Measurements from ENCODE around the gene EIF2B1. TPM values are rescaled to one million over a fixed set of nuclear protein-coding genes. Genes with fewer than 3 reads are reported as not detected.

EIF2B1 gene
- total and polyA plus RNA-seq, 9 of the 15 experiments (the other 6 are each of a cell fraction or from before 2014, with no cell fraction given) = 35.7 to 195 (median 67.8) TPM

GRCh38 chr12:123633379-123634141 lies at the start of gene EIF2B1, which contains the start of gene GTF2H3 (continued):
- TF ChIP-seq, protein P1, sequence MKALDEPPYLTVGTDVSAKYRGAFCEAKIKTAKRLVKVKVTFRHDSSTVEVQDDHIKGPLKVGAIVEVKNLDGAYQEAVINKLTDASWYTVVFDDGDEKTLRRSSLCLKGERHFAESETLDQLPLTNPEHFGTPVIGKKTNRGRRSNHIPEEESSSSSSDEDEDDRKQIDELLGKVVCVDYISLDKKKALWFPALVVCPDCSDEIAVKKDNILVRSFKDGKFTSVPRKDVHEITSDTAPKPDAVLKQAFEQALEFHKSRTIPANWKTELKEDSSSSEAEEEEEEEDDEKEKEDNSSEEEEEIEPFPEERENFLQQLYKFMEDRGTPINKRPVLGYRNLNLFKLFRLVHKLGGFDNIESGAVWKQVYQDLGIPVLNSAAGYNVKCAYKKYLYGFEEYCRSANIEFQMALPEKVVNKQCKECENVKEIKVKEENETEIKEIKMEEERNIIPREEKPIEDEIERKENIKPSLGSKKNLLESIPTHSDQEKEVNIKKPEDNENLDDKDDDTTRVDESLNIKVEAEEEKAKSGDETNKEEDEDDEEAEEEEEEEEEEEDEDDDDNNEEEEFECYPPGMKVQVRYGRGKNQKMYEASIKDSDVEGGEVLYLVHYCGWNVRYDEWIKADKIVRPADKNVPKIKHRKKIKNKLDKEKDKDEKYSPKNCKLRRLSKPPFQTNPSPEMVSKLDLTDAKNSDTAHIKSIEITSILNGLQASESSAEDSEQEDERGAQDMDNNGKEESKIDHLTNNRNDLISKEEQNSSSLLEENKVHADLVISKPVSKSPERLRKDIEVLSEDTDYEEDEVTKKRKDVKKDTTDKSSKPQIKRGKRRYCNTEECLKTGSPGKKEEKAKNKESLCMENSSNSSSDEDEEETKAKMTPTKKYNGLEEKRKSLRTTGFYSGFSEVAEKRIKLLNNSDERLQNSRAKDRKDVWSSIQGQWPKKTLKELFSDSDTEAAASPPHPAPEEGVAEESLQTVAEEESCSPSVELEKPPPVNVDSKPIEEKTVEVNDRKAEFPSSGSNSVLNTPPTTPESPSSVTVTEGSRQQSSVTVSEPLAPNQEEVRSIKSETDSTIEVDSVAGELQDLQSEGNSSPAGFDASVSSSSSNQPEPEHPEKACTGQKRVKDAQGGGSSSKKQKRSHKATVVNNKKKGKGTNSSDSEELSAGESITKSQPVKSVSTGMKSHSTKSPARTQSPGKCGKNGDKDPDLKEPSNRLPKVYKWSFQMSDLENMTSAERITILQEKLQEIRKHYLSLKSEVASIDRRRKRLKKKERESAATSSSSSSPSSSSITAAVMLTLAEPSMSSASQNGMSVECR (CRISPR knock-in tag; IDR thresholded peaks at IDR 0.05) = peak; percentile 99
- TF ChIP-seq GMEB1 (CRISPR knock-in tag; IDR thresholded peaks at IDR 0.05) (peak; percentile 57; the same call in 1 of the 2 replicates), MTA3 (IDR thresholded peaks at IDR 0.05; ENCODE audit: borderline replicate concordance) (peak; percentile 85), NR2C1 (IDR thresholded peaks at IDR 0.05) (0 out of 2 replicates have a peak, but pooled peaks have one; percentile 39), NR2C1 (tag; IDR thresholded peaks at IDR 0.05) (peak; percentile 65), BRD9 (IDR thresholded peaks at IDR 0.05; ENCODE audit: low read depth, partially characterized antibody) (no peak), ZFP1 (CRISPR knock-in tag; IDR thresholded peaks at IDR 0.05) (no peak), TBL1XR1 (IDR thresholded peaks at IDR 0.05; ENCODE audit: low read length in 2 of 2) (peak; percentile 66 to 98; a peak in 3 of 4 replicates), NONO (IDR thresholded peaks at IDR 0.05; ENCODE audit: low read depth in 2 of 2, low read length in 1 of 2) (no peak; a peak in 2 of 4 replicates), TAF15 (IDR thresholded peaks at IDR 0.05; ENCODE audit: low read depth, low read length) (no peak), ZNF695 (CRISPR knock-in tag; IDR thresholded peaks at IDR 0.05) (no peak), EGR1 (conservative IDR thresholded peaks at IDR 0.05) (peak; percentile 65), NFIC (IDR thresholded peaks at IDR 0.05) (peak; percentile 71), TCF3 (CRISPR knock-in tag; IDR thresholded peaks at IDR 0.05) (peak; percentile 41; the same call in 1 of the 2 replicates), TCF7 (IDR thresholded peaks at IDR 0.05; ENCODE audit: borderline replicate concordance) (peak; percentile 71), TAL1 (IDR thresholded peaks at IDR 0.05) (no peak), POLR3G (IDR thresholded peaks at IDR 0.05; ENCODE audit: extremely low read depth, insufficient read length, insufficient replicate concordance) (no peak), GTF2F1 (IDR thresholded peaks at IDR 0.05; ENCODE audit: low read depth, low read length) (peak; percentile 82; the same call in 1 of the 2 replicates), GATAD2A (IDR thresholded peaks at IDR 0.05) (no peak), HDGF (IDR thresholded peaks at IDR 0.05) (no peak), BHLHE40 (IDR thresholded peaks at IDR 0.05; ENCODE audit: low read length) (peak; percentile 97), OTX1 (CRISPR knock-in tag; IDR thresholded peaks at IDR 0.05) (no peak), ADNP (tag; IDR thresholded peaks at IDR 0.05) (no peak), FOXA1 (IDR thresholded peaks at IDR 0.05; ENCODE audit: borderline replicate concordance) (no peak), CREM (IDR thresholded peaks at IDR 0.05; ENCODE audit: low read depth) (peak; percentile 100)
- TF ChIP-seq, protein P2, sequence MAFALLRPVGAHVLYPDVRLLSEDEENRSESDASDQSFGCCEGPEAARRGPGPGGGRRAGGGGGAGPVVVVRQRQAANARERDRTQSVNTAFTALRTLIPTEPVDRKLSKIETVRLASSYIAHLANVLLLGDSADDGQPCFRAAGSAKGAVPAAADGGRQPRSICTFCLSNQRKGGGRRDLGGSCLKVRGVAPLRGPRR (CRISPR knock-in tag; IDR thresholded peaks at IDR 0.05) = no peak
